CD14-positive monocyte (primary cell): Measurements from ENCODE around the gene CREBBP. TPM values are rescaled to one million over a fixed set of nuclear protein-coding genes. Genes with fewer than 3 reads are reported as not detected.

Source experiments
- DNase-seq, 3 donors: peaks; one replicate each; pipeline ENCODE4 v3.0.0-alpha.2; 2011 to 2022
- H2AFZ ChIP-seq: 2 replicates; pipeline ENCODE4 v1.6.0; 2012; ENCODE audit warnings: mild to moderate bottlenecking, low read depth, low read length, inconsistent platforms; ENCODE audit not compliant: insufficient read depth, poor library complexity, severe bottlenecking
- H3K27ac ChIP-seq, 2 donors: 1 replicate in 1 of 2; 2 replicates in 1 of 2; pipeline ENCODE4 v1.5.1; 2012 to 2013; ENCODE audit warnings: low read length in 2 of 2, control low read depth in 1 of 2, inconsistent platforms in 1 of 2, low read depth in 1 of 2, mild to moderate bottlenecking in 1 of 2
- H3K27me3 ChIP-seq, 2 donors: one replicate each; pipeline versions ENCODE4 v1.6.0 to v1.6.1; 2011 to 2013; ENCODE audit warnings: low read length in 2 of 2; ENCODE audit not compliant: control insufficient read depth in 2 of 2, insufficient read depth in 2 of 2
- H3K36me3 ChIP-seq, 2 donors: replicated peaks in 1 of 2; 1 replicate in 1 of 2; 2 replicates in 1 of 2; pipeline versions ENCODE4 v1.5.1 to v1.6.1; 2012 to 2013; ENCODE audit warnings: low read length in 2 of 2, control low read depth in 1 of 2, inconsistent platforms in 1 of 2, mild to moderate bottlenecking in 1 of 2; ENCODE audit not compliant: insufficient read depth in 2 of 2, control insufficient read depth in 1 of 2
- H3K4me1 ChIP-seq, 2 donors: 1 replicate in 1 of 2; 2 replicates in 1 of 2; pipeline versions ENCODE4 v1.5.1 to v1.6.1; 2012 to 2013; ENCODE audit warnings: low read length in 2 of 2, control low read depth in 1 of 2, inconsistent platforms in 1 of 2, mild to moderate bottlenecking in 1 of 2, moderate library complexity in 1 of 2; ENCODE audit not compliant: insufficient read depth in 2 of 2, control insufficient read depth in 1 of 2
- H3K4me2 ChIP-seq: replicated peaks from 2 replicates; pipeline ENCODE3; 2012; ENCODE audit warnings: low read length, moderate library complexity, mild to moderate bottlenecking; ENCODE audit not compliant: poor library complexity, severe bottlenecking; ENCODE audit errors: extremely low read depth
- H3K4me3 ChIP-seq, 3 experiments: fragments of 200-600 bp in 1 of 3; sonication (generic) in 1 of 3; replicated peaks in 1 of 3; 1 replicate in 2 of 3; 2 replicates in 1 of 3; pipeline ENCODE4 v1.5.1; 2011 to 2013; ENCODE audit warnings: low read length in 3 of 3, mild to moderate bottlenecking in 3 of 3, control low read depth in 2 of 3, low read depth in 2 of 3, inconsistent platforms in 1 of 3, moderate library complexity in 1 of 3
- H3K79me2 ChIP-seq: 2 replicates; pipeline ENCODE4 v1.6.0; 2012; ENCODE audit warnings: mild to moderate bottlenecking, control low read depth, inconsistent platforms, low read length, moderate library complexity; ENCODE audit not compliant: insufficient read depth
- H3K9ac ChIP-seq: 2 replicates; pipeline ENCODE4 v1.6.0; 2017; ENCODE audit warnings: low read length, mild to moderate bottlenecking; ENCODE audit not compliant: insufficient read depth, poor library complexity, severe bottlenecking
- H3K9me3 ChIP-seq, 2 donors: replicated peaks in 1 of 2; 1 replicate in 1 of 2; 2 replicates in 1 of 2; pipeline versions ENCODE4 v1.5.1 to v1.6.1; 2012 to 2013; ENCODE audit warnings: low read length in 2 of 2, control low read depth in 1 of 2; ENCODE audit not compliant: control insufficient read depth in 1 of 2, insufficient read depth in 1 of 2
- H4K20me1 ChIP-seq: 2 replicates; pipeline ENCODE4 v1.6.0; 2012; ENCODE audit warnings: mild to moderate bottlenecking, low read length, control low read depth, moderate library complexity; ENCODE audit not compliant: insufficient read depth
- H3K27ac Mint-ChIP-seq, 7 donors: one replicate each; pipeline ENCODE4 v1.8.0; 2020; ENCODE audit warnings: mild to moderate bottlenecking in 7 of 7, mixed read lengths in 7 of 7, moderate library complexity in 6 of 7, inconsistent platforms in 2 of 7
- H3K27me3 Mint-ChIP-seq, 3 donors: one replicate each; pipeline ENCODE4 v1.8.0; 2021 to 2022; ENCODE audit warnings: low read depth in 3 of 3, mild to moderate bottlenecking in 3 of 3, mixed read lengths in 3 of 3, moderate library complexity in 3 of 3, inconsistent platforms in 1 of 3
- H3K36me3 Mint-ChIP-seq, 2 donors: one replicate each; pipeline ENCODE4 v1.8.0; 2020; ENCODE audit warnings: mixed read lengths in 2 of 2, inconsistent platforms in 1 of 2, mild to moderate bottlenecking in 1 of 2
- H3K4me1 Mint-ChIP-seq: one replicate; pipeline ENCODE4 v1.8.0; 2020; ENCODE audit warnings: mild to moderate bottlenecking, mixed read lengths
- H3K4me3 Mint-ChIP-seq, 2 donors: one replicate each; pipeline ENCODE4 v1.8.0; 2020; ENCODE audit warnings: mild to moderate bottlenecking in 2 of 2, mixed read lengths in 2 of 2, moderate library complexity in 1 of 2
- H3K9me3 Mint-ChIP-seq, 7 donors: one replicate each; pipeline ENCODE4 v1.8.0; 2020 to 2022; ENCODE audit warnings: mixed read lengths in 7 of 7, mild to moderate bottlenecking in 6 of 7, moderate library complexity in 6 of 7, inconsistent platforms in 2 of 7
- WGBS: methylation state at CpG from one replicate; pipeline ENCODE4 v1.1.5; 2013; ENCODE audit warnings: missing lambda C conversion rate; ENCODE audit not compliant: insufficient coverage; 5-methylcytosine and 5-hydroxymethylcytosine counted together
- intact Hi-C, 2 donors: fragments of 100-400 bp; cut with micrococcal nuclease; formaldehyde crosslinking; loops; one replicate each; pipeline versions ENCODE4 v1.15.0 to v1.15.1; 2023
- polyA plus RNA-seq, 3 donors: library from polyadenylated mRNA; depleted of rRNA in 1 of 3; unstranded in 2 of 3; stranded (reverse) in 1 of 3; fragments of 300-500 nt in 2 of 3; fragments of >200 nt in 1 of 3; fragmentation: Illumina TruSeq in 2 of 3; gene quantifications; 1 replicate in 2 of 3; 2 replicates in 1 of 3; pipeline ENCODE4 v1.2.3, GENCODE V29; 2012 to 2021
- TF ChIP-seq, protein P1 (sequence below): fragments of 200-600 bp; IDR thresholded peaks from one replicate; pipeline ENCODE4 v1.8.0; 2022; ENCODE audit warnings: antibody characterized with exemption, mild to moderate bottlenecking

CREBBP gene
- polyA plus RNA-seq, 3 donors: 2.1 to 26.9 (median 6.2) TPM

DNA sequence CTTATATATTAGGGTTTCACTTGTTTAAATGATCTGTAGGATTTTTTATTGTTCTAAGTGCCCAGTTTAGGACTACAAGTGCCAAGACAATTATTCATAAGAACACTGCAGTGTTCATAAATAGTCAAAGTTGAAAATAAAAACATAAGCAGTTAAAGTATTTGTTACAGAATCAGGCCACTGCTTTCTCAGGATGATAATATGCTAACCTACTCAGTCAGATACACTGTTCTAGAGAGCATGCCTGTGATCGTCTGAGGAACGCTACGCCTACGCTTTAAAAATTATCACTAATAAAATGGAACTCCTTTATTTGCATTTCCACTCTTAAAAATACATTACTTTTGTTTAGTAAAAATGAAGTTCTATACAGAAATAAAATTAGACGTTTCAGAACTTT lies 125.7 kb downstream of the CREBBP start:
- no peak for DNase-seq
- H3K79me2 ChIP-seq: peaks cover 13% of the 10 kb centered on the region
- Mint-ChIP-seq H3K4me3 (no peak overlapping the region), H3K9me3 (no peaks in the 10 kb centered on the region), H3K27me3 (no peaks in the 10 kb centered on the region), H3K4me1 (no peaks in the 10 kb centered on the region), H3K36me3 (peaks cover 86 to 93% of the 10 kb centered on the region in 2 donors), H3K27ac (no peak overlapping the region)
- H3K36me3 ChIP-seq: peaks cover 88 to 100% of the 10 kb centered on the region in 2 donors
- WGBS: no CpG with 5 or more reads among the region's 5 CpGs
- H4K20me1 ChIP-seq: peaks cover 100% of the 10 kb centered on the region
- no peaks in the 10 kb centered on the region for H3K4me1 ChIP-seq
- no peaks in the 10 kb centered on the region for H3K27me3 ChIP-seq
- H3K27ac ChIP-seq: no peak overlapping the region
- H3K4me2 ChIP-seq: no peak overlapping the region
- no peaks in the 10 kb centered on the region for H3K9me3 ChIP-seq
- no peak overlapping the region for H3K4me3 ChIP-seq
- TF ChIP-seq, protein P1, sequence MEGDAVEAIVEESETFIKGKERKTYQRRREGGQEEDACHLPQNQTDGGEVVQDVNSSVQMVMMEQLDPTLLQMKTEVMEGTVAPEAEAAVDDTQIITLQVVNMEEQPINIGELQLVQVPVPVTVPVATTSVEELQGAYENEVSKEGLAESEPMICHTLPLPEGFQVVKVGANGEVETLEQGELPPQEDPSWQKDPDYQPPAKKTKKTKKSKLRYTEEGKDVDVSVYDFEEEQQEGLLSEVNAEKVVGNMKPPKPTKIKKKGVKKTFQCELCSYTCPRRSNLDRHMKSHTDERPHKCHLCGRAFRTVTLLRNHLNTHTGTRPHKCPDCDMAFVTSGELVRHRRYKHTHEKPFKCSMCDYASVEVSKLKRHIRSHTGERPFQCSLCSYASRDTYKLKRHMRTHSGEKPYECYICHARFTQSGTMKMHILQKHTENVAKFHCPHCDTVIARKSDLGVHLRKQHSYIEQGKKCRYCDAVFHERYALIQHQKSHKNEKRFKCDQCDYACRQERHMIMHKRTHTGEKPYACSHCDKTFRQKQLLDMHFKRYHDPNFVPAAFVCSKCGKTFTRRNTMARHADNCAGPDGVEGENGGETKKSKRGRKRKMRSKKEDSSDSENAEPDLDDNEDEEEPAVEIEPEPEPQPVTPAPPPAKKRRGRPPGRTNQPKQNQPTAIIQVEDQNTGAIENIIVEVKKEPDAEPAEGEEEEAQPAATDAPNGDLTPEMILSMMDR: no peak
- no peak overlapping the region for H2AFZ ChIP-seq
- no peak overlapping the region for H3K9ac ChIP-seq
- intact Hi-C loops: no loop called here

DNA sequence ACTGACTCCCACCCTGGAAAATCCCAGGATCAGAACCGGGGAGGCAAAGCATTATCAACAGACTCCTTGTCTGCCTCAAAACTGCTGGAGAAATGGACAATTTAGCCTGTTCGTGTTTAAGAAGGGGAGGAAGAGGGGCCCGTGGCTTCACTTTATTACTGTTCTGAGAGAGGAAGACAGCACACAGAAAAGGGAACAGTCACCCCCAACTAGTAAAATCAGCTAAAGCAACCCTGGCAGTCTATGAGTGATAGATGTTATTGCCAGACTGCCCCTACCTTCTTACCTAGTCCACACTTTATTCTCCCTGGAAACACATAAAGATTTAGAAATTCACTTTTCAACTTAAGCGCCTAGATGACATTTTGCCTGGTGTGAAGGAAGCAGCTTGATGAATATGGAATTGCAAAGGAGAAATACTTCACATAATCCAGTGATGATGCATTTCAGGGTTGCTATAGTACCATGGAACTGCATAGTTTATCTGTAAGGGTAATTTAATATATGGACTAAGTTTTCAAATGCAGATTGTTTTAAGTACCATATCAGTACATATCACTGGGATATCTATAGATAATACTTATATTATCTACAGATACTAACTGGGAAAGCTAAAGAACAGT lies 126.3 kb downstream of the CREBBP start:
- Histone ChIP-seq H3K4me2 (no peak overlapping the region), H3K27me3 (no peaks in the 10 kb centered on the region), H3K4me1 (no peaks in the 10 kb centered on the region), H3K4me3 (no peak overlapping the region), H3K9ac (no peak overlapping the region), H3K9me3 (no peaks in the 10 kb centered on the region), H2AFZ (no peak overlapping the region), H4K20me1 (peaks cover 100% of the 10 kb centered on the region), H3K36me3 (peaks cover 91 to 100% of the 10 kb centered on the region in 2 donors), H3K79me2 (peaks cover 13% of the 10 kb centered on the region), H3K27ac (no peak overlapping the region)
- peak overlapping the region in 1 of 7 donors; percentile 13 for H3K27ac Mint-ChIP-seq
- no peaks in the 10 kb centered on the region for H3K27me3 Mint-ChIP-seq
- no peaks in the 10 kb centered on the region for H3K9me3 Mint-ChIP-seq
- TF ChIP-seq, protein P1: no peak
- intact Hi-C loops: no loop called here
- no peak for DNase-seq
- no peaks in the 10 kb centered on the region for H3K4me1 Mint-ChIP-seq
- no CpG with 5 or more reads among the region's 4 CpGs for WGBS
- H3K4me3 Mint-ChIP-seq: no peak overlapping the region
- H3K36me3 Mint-ChIP-seq: peaks cover 86 to 93% of the 10 kb centered on the region in 2 donors
